HUES48 (cell line): Measurements from ENCODE around the gene PPP3R2.

Experiments used
- H3K27ac ChIP-seq: one replicate; pipeline ENCODE4 v1.7.0; 2013; ENCODE audit warnings: low read depth, low read length, inconsistent platforms
- H3K27me3 ChIP-seq: 2 replicates; pipeline ENCODE4 v1.6.1; 2013; ENCODE audit warnings: mild to moderate bottlenecking, low read length; ENCODE audit not compliant: control insufficient read depth, insufficient read depth
- H3K36me3 ChIP-seq: 2 replicates; pipeline ENCODE4 v1.6.1; 2013; ENCODE audit warnings: low read length; ENCODE audit not compliant: control insufficient read depth, insufficient read depth
- H3K4me1 ChIP-seq: 2 replicates; pipeline ENCODE4 v1.6.1; 2013; ENCODE audit warnings: mild to moderate bottlenecking, low read length; ENCODE audit not compliant: control insufficient read depth, insufficient read depth
- H3K4me3 ChIP-seq: 2 replicates; pipeline ENCODE4 v1.5.1; 2013; ENCODE audit warnings: mild to moderate bottlenecking, low read depth, low read length
- H3K9ac ChIP-seq: 2 replicates; pipeline ENCODE4 v1.6.1; 2013; ENCODE audit warnings: mild to moderate bottlenecking, low read depth, low read length, moderate library complexity
- H3K9me3 ChIP-seq: 2 replicates; pipeline ENCODE4 v1.6.1; 2013; ENCODE audit warnings: low read length; ENCODE audit not compliant: control insufficient read depth, insufficient read depth

The PPP3R2 gene

GRCh38 chr9:101594796-101595195, at the start of gene PPP3R2:
TSS of gene PPP3R2 (minus strand) at chr9:101594969. CDS start at chr9:101594921, 48 bp downstream.
- no peak within 1 kb of the TSS for H3K4me3 ChIP-seq
- no peaks in the 10 kb centered on the region for H3K27me3 ChIP-seq
- no peak within 1 kb of the TSS for H3K9ac ChIP-seq
- no peak within 1 kb of the TSS for H3K27ac ChIP-seq
- no peaks in the 10 kb centered on the region for H3K9me3 ChIP-seq
- no peaks in the 10 kb centered on the region for H3K36me3 ChIP-seq
- H3K4me1 ChIP-seq = no peaks in the 10 kb centered on the region

- H3K9me3 ChIP-seq = peaks cover 4% of the 10 kb centered on the region; the same call in 1 of the 2 replicates
- H3K9ac ChIP-seq = no peak overlapping the region
- H3K27ac ChIP-seq = no peak overlapping the region
- H3K27me3 ChIP-seq = no peaks in the 10 kb centered on the region
- H3K4me1 ChIP-seq = no peaks in the 10 kb centered on the region
- H3K36me3 ChIP-seq = no peaks in the 10 kb centered on the region
- H3K4me3 ChIP-seq = no peak overlapping the region
Observed at GRCh38 chr9:101639785-101640665, 45.3 kb upstream of the PPP3R2 start.

GRCh38 chr9:101639311-101639710, 44.5 kb upstream of the PPP3R2 start:
- H3K36me3 ChIP-seq = no peaks in the 10 kb centered on the region
- no peak overlapping the region for H3K4me3 ChIP-seq
- no peaks in the 10 kb centered on the region for H3K4me1 ChIP-seq
- no peak overlapping the region for H3K9ac ChIP-seq
- peaks cover 4% of the 10 kb centered on the region; the same call in 1 of the 2 replicates for H3K9me3 ChIP-seq
- H3K27me3 ChIP-seq = no peaks in the 10 kb centered on the region
- H3K27ac ChIP-seq = no peak overlapping the region

- Histone ChIP-seq H3K27ac (no peak overlapping the region), H3K27me3 (no peaks in the 10 kb centered on the region), H3K9me3 (no peaks in the 10 kb centered on the region), H3K9ac (no peak overlapping the region), H3K4me1 (no peaks in the 10 kb centered on the region), H3K36me3 (no peaks in the 10 kb centered on the region), H3K4me3 (no peak overlapping the region)
Observed at GRCh38 chr9:101636247-101636646, 41.5 kb upstream of the PPP3R2 start.

GRCh38 chr9:101635473-101635872, 40.7 kb upstream of the PPP3R2 start:
- Histone ChIP-seq H3K4me1 (no peaks in the 10 kb centered on the region), H3K27me3 (no peaks in the 10 kb centered on the region), H3K4me3 (no peak overlapping the region), H3K9me3 (no peaks in the 10 kb centered on the region), H3K36me3 (no peaks in the 10 kb centered on the region), H3K27ac (no peak overlapping the region), H3K9ac (no peak overlapping the region)

GRCh38 chr9:101634741-101635409, 40.1 kb upstream of the PPP3R2 start:
- Histone ChIP-seq H3K4me3 (no peak overlapping the region), H3K27me3 (no peaks in the 10 kb centered on the region), H3K4me1 (no peaks in the 10 kb centered on the region), H3K9me3 (no peaks in the 10 kb centered on the region), H3K36me3 (no peaks in the 10 kb centered on the region), H3K9ac (no peak overlapping the region), H3K27ac (no peak overlapping the region)

GRCh38 chr9:101632611-101633010, 37.8 kb upstream of the PPP3R2 start:
- H3K9ac ChIP-seq = no peak overlapping the region
- H3K9me3 ChIP-seq = no peaks in the 10 kb centered on the region
- H3K36me3 ChIP-seq = no peaks in the 10 kb centered on the region
- no peak overlapping the region for H3K27ac ChIP-seq
- no peak overlapping the region for H3K4me3 ChIP-seq
- no peaks in the 10 kb centered on the region for H3K4me1 ChIP-seq
- H3K27me3 ChIP-seq = no peaks in the 10 kb centered on the region

GRCh38 chr9:101631892-101632291, 37.1 kb upstream of the PPP3R2 start:
- no peak overlapping the region for H3K4me3 ChIP-seq
- H3K9me3 ChIP-seq = no peaks in the 10 kb centered on the region
- no peaks in the 10 kb centered on the region for H3K27me3 ChIP-seq
- no peak overlapping the region for H3K27ac ChIP-seq
- no peaks in the 10 kb centered on the region for H3K4me1 ChIP-seq
- no peak overlapping the region for H3K9ac ChIP-seq
- no peaks in the 10 kb centered on the region for H3K36me3 ChIP-seq

- Histone ChIP-seq H3K9me3 (no peaks in the 10 kb centered on the region), H3K4me1 (no peaks in the 10 kb centered on the region), H3K27ac (no peak overlapping the region), H3K27me3 (no peaks in the 10 kb centered on the region), H3K4me3 (no peak overlapping the region), H3K36me3 (no peaks in the 10 kb centered on the region), H3K9ac (no peak overlapping the region)
Observed at GRCh38 chr9:101629636-101630035, 34.9 kb upstream of the PPP3R2 start.

- H3K27me3 ChIP-seq = no peaks in the 10 kb centered on the region
- H3K9ac ChIP-seq = no peak overlapping the region
- H3K36me3 ChIP-seq = no peaks in the 10 kb centered on the region
- no peaks in the 10 kb centered on the region for H3K9me3 ChIP-seq
- no peak overlapping the region for H3K27ac ChIP-seq
- H3K4me3 ChIP-seq = no peak overlapping the region
- no peaks in the 10 kb centered on the region for H3K4me1 ChIP-seq
Observed at GRCh38 chr9:101628173-101628572, 33.4 kb upstream of the PPP3R2 start.

- H3K27me3 ChIP-seq = no peaks in the 10 kb centered on the region
Observed at GRCh38 chr9:101626295-101626694, 31.5 kb upstream of the PPP3R2 start.

More at GRCh38 chr9:101626295-101626694, 31.5 kb upstream of the PPP3R2 start:
- no peak overlapping the region for H3K4me3 ChIP-seq
- H3K4me1 ChIP-seq = no peaks in the 10 kb centered on the region
- H3K9me3 ChIP-seq = no peaks in the 10 kb centered on the region
- H3K27ac ChIP-seq = no peak overlapping the region
- H3K36me3 ChIP-seq = no peaks in the 10 kb centered on the region
- H3K9ac ChIP-seq = no peak overlapping the region
